Measurements from ENCODE around the gene SPOP. TPM values are rescaled to one million over a fixed set of nuclear protein-coding genes. Genes with fewer than 3 reads are reported as not detected.
"Not testable (repeated sequence)": the region's sequence is repeated elsewhere in the genome, so short reads cannot be mapped to it uniquely, and the experiment has no call there.

Gene SPOP
- total RNA-seq, 4 donors from 2014 or later: 33.7 to 73.5 (median 50.4) TPM

DNA sequence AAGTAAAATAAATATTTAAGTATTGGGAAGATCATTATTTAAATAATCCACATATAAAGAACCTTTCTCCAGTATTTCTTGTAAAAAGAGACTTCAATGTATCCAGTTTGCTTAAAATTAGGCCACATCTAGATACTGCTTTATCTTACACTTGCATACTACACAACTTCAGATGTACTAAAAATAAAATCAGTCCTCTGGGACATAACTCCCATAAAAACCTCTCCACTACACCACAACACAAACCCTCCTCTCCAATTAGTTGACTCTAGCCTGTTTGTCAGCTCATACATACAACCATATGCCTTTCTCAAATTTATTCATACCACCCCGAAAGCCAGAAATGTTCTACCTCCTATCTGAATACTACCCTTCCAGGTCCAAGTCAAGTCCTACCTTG is 21.6 kb downstream of the SPOP start:
- ATAC-seq (ENCODE audit: low FRiP score): no peak
- TF ChIP-seq, protein P1, sequence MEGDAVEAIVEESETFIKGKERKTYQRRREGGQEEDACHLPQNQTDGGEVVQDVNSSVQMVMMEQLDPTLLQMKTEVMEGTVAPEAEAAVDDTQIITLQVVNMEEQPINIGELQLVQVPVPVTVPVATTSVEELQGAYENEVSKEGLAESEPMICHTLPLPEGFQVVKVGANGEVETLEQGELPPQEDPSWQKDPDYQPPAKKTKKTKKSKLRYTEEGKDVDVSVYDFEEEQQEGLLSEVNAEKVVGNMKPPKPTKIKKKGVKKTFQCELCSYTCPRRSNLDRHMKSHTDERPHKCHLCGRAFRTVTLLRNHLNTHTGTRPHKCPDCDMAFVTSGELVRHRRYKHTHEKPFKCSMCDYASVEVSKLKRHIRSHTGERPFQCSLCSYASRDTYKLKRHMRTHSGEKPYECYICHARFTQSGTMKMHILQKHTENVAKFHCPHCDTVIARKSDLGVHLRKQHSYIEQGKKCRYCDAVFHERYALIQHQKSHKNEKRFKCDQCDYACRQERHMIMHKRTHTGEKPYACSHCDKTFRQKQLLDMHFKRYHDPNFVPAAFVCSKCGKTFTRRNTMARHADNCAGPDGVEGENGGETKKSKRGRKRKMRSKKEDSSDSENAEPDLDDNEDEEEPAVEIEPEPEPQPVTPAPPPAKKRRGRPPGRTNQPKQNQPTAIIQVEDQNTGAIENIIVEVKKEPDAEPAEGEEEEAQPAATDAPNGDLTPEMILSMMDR (IDR thresholded peaks at IDR 0.05): no peak
- no peak for DNase-seq (ENCODE audit: low spot score)

DNA sequence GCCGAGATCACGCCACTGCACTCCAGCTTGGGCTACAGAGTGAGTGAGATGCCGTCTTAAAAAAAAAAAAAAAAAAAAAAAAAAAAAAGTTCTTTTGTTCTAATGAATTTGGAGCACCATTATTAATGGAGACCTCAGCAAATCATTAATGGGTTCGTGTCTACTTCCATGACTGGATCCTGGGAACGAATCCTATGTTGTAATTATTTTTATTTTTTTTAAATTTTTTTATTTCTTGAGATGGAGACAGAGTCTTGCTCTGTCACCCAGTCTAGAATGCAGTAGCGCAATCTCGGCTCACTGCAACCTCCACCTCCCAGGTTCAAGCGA is 30.7 kb downstream of the SPOP start:
- TF ChIP-seq, protein P1 (IDR thresholded peaks at IDR 0.05): no peak
- DNase-seq (ENCODE audit: low spot score): no peak
- ATAC-seq (ENCODE audit: low FRiP score): peak; percentile 12

DNA sequence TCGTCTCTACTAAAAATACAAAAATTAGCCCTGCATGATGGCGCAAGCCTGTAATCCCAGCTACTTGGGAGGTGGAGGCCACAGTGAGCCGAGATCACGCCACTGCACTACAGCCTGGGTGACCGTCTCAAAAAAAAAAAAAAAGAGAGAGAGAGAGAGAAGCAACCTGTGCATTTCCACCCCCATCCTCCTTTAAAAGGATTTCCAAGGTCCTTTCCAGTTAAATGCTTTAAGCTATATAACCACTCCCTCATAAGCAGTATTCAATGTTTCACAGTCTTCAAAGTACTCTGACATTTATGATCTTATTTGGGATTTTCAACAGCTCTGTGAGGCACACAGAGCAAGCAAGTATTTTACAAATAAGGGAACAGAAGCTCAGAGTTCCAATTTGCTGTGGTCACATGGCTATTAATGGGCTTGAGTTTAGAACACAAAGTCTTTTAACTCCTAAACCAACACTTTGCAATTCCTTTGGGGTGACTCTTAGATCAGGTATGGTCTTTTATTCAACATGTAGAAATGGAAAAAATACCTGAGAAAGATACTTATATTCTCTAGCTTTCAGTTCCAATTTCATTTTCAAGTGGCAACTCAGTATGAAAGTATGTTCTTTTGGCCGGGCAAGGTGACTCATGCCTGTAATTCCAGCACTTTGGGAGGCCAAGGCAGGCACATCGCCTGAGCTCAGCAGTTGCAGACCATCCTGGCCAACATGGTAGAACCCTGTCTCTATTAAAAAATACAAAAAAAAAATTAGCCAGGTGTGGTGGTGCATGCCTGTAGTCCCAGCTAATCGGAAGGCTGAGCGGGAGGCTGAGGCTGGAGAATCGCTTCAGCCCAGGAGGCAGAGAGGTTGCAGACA is 31.3 kb downstream of the SPOP start:
- ATAC-seq (ENCODE audit: low FRiP score) (peak; percentile 91), DNase-seq (ENCODE audit: low spot score) (no peak)
- TF ChIP-seq, protein P1 (IDR thresholded peaks at IDR 0.05): no peak

- DNase-seq (ENCODE audit: low spot score); ATAC-seq (ENCODE audit: low FRiP score): not testable (repeated sequence)
Observed at GRCh38 chr17:49646056-49646390, 31.9 kb downstream of the SPOP start.

DNA sequence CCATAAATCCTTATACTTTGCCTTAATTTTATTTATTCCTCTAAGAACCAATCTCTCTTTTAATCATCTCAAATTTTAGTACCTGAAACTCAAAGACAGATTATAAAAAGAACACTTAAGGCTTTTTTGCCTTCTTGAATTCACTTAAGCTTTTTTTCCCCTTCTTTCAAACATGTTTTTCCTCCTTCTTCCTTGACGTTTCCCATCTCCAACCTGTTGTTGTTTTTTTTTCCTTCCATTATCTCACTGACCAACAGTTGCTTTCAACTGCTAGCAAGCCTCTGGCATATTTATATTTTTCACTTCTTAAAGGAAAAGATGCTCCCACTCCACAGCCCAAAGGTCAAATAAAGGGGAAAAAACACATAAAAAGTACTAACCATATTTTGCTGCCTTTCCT is 32.2 kb downstream of the SPOP start:
- DNase-seq (ENCODE audit: low spot score) (no peak), ATAC-seq (ENCODE audit: low FRiP score) (no peak)
- TF ChIP-seq, protein P1 (IDR thresholded peaks at IDR 0.05): no peak

- TF ChIP-seq, protein P1 (IDR thresholded peaks at IDR 0.05): no peak
- DNase-seq (ENCODE audit: low spot score): no peak
- ATAC-seq (ENCODE audit: low FRiP score): no peak
Observed at GRCh38 chr17:49640556-49640955, 37.3 kb downstream of the SPOP start.

DNA sequence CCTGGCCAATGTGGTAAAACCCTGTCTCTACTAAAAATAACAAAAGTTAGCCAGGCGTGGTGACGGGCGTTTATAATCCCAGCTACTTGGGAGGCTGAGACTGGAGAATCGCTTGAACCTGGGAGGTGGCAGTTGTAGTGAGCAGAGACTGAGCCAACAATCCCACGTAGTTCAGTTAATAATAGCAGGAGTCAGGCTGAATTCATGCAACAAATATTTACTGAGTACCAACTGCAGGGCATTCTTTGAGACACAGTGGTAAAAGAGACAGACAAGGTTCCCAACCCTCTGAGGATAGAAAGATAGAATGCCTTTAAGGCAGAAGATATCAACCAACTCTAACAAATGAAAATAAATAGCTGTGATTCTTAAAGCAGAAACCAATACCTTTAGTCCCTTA is 39.1 kb downstream of the SPOP start:
- TF ChIP-seq, protein P1 (IDR thresholded peaks at IDR 0.05): no peak
- ATAC-seq (ENCODE audit: low FRiP score): no peak

More for the DNA sequence above, 39.1 kb downstream of the SPOP start:
- DNase-seq (ENCODE audit: low spot score): no peak

Data from omental fat pad (tissue), 4 donors.